Right lobe of liver (tissue), 4 donors: ENCODE measurements around the gene PIGB.

Source experiments
- CTCF ChIP-seq, 4 donors: fragments of 200-600 bp in 3 of 4; fragments of 450-650 bp in 1 of 4; IDR thresholded peaks; one replicate each; pipeline versions ENCODE4 v1.5.1 to v1.8.0; 2016 to 2022; ENCODE audit warnings: antibody characterized with exemption in 4 of 4, mild to moderate bottlenecking in 2 of 4
- POLR2A ChIP-seq: fragments of 450-650 bp; IDR thresholded peaks from one replicate; pipeline ENCODE4 v1.6.1; 2017; ENCODE audit warnings: antibody characterized with exemption, mild to moderate bottlenecking
- donor health status: DM: no; HTN: no; CAD: no.
- donor health status: DM: no; HTN: no; CAD: no.
- donor health status: DM: no; HTN: yes; CAD: no.

DNA sequence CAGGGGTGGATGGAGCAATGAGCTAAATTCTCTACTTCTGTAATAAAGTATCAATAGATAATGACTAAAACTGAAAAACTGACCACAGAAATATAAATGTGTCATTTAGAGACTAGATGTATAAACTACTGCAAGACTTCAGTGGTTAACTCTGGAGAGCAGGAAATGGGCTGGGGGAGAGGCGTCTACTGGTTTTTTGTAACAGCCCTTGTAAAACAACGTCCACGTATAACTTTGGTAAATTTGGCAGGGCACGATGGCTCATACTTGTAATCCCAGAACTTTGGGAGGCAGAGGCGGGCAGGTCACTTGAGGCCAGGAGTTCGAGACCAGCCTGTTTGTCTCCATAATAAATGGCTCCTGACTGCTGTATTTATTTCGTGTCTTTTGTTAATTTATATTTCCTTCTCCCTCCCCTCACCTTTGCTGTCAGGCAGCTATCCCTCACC lies 41.9 kb upstream of the PIGB start:
- TF ChIP-seq POLR2A: no peak
- TF ChIP-seq CTCF (IDR thresholded peaks at IDR 0.05): no peak
